CD4-positive, alpha-beta T cell (primary cell): ENCODE measurements around the gene CD300A. TPM values are rescaled to one million over a fixed set of nuclear protein-coding genes. Genes with fewer than 3 reads are reported as not detected.

Experiments
- ATAC-seq: fragments of 200-7000 bp; cut with Tn5 transposase; one replicate; pipeline ENCODE4 v1.10.0; 2022; ENCODE audit warnings: mild to moderate bottlenecking; ENCODE audit not compliant: poor library complexity
- CTCF ChIA-PET: fragments of 350-600 bp; sonication (Branson Sonifier 250); formaldehyde crosslinking; loops from one replicate; lab custom pipeline; 2021; ENCODE audit warnings: antibody characterized with exemption, inconsistent platforms; lab: Charles Lee
- POLR2A ChIA-PET: fragments of 350-600 bp; sonication (Branson Sonifier 250); formaldehyde crosslinking; loops from one replicate; lab custom pipeline; 2021; ENCODE audit warnings: antibody characterized with exemption, inconsistent platforms; lab: Charles Lee
- DNase-seq, 14 experiments: peaks; one replicate each; pipeline ENCODE4 v3.0.0-alpha.2; 2013 to 2020; ENCODE audit warnings: mixed read lengths in 2 of 14
- H3K27ac ChIP-seq, 2 donors: one replicate each; pipeline versions ENCODE4 v1.5.1 to v1.7.0; 2013; ENCODE audit warnings: low read length in 2 of 2, low read depth in 1 of 2, mild to moderate bottlenecking in 1 of 2
- H3K27me3 ChIP-seq, 2 experiments: 1 replicate in 1 of 2; 2 replicates in 1 of 2; pipeline versions ENCODE4 v1.6.1 to v1.7.0; 2013; ENCODE audit warnings: low read length in 2 of 2, control low read depth in 1 of 2, mild to moderate bottlenecking in 1 of 2, moderate library complexity in 1 of 2; ENCODE audit not compliant: insufficient read depth in 2 of 2, control insufficient read depth in 1 of 2
- H3K36me3 ChIP-seq: one replicate; pipeline ENCODE4 v1.6.1; 2013; ENCODE audit warnings: low read length, control low read depth; ENCODE audit not compliant: insufficient read depth
- H3K4me1 ChIP-seq: one replicate; pipeline ENCODE4 v1.6.1; 2013; ENCODE audit warnings: low read length, control low read depth; ENCODE audit not compliant: insufficient read depth
- H3K4me3 ChIP-seq: one replicate; pipeline ENCODE4 v1.5.1; 2013; ENCODE audit warnings: mild to moderate bottlenecking, low read length, moderate library complexity
- H3K9me3 ChIP-seq, 2 experiments: 1 replicate in 1 of 2; 2 replicates in 1 of 2; pipeline versions ENCODE4 v1.6.1 to v1.7.0; 2013; ENCODE audit warnings: low read length in 2 of 2, mild to moderate bottlenecking in 2 of 2, control low read depth in 1 of 2, moderate library complexity in 1 of 2; ENCODE audit not compliant: control insufficient read depth in 1 of 2, insufficient read depth in 1 of 2
- H3K27ac Mint-ChIP-seq: one replicate; pipeline ENCODE4 v1.8.0; 2020; ENCODE audit warnings: mixed read lengths
- H3K27me3 Mint-ChIP-seq: one replicate; pipeline ENCODE4 v1.8.0; 2021; ENCODE audit warnings: mixed read lengths
- H3K36me3 Mint-ChIP-seq: one replicate; pipeline ENCODE4 v1.8.0; 2021; ENCODE audit warnings: low read depth, mixed read lengths
- H3K4me1 Mint-ChIP-seq: one replicate; pipeline ENCODE4 v1.8.0; 2021; ENCODE audit warnings: low read depth, mixed read lengths
- H3K4me3 Mint-ChIP-seq: one replicate; pipeline ENCODE4 v1.8.0; 2020; ENCODE audit warnings: mild to moderate bottlenecking, mixed read lengths
- H3K9me3 Mint-ChIP-seq: one replicate; pipeline ENCODE4 v1.8.0; 2020; ENCODE audit warnings: mixed read lengths
- intact Hi-C, 2 experiments: fragments of 100-400 bp; cut with DNase I in 1 of 2; cut with micrococcal nuclease in 1 of 2; formaldehyde crosslinking; loops; one replicate each; pipeline versions ENCODE4 v1.15.1 to v1.9.0; 2023 to 2025; cut with DNase I, micrococcal nuclease
- total RNA-seq, 174 experiments: library from RNA in 2 of 174; stranded (reverse) in 2 of 174; gene quantifications; one replicate each; pipeline ENCODE4 v1.2.3 and lab custom pipeline; 2021 to 2026
- TF ChIP-seq, protein P1 (sequence below): fragments of 200-600 bp; IDR thresholded peaks from one replicate; pipeline ENCODE4 v1.8.0; 2022; ENCODE audit warnings: antibody characterized with exemption, mild to moderate bottlenecking

The CD300A gene
- total RNA-seq, 2 experiments from 2014 or later = 1.8 to 2.6 TPM

DNA sequence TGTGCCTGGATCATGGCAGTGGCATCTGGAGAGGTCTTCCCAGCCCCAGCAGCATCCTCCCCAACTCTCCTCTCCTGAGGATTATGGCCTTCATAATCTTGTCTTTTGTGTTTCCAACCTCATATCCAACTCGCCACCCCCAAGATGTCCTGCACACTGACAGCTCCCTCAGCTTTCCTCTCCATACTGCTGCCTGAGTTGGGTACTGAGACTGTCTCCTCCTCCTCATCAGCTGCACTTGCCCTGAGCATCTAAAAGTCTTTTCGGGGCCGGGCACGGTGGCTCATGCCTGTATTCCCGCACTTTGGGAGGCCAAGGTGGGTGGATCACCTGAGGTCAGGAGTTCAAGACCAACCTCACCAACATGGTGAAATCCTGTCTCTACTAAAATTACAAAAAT lies 62.8 kb downstream of the CD300A start:
- TF ChIP-seq, protein P1, sequence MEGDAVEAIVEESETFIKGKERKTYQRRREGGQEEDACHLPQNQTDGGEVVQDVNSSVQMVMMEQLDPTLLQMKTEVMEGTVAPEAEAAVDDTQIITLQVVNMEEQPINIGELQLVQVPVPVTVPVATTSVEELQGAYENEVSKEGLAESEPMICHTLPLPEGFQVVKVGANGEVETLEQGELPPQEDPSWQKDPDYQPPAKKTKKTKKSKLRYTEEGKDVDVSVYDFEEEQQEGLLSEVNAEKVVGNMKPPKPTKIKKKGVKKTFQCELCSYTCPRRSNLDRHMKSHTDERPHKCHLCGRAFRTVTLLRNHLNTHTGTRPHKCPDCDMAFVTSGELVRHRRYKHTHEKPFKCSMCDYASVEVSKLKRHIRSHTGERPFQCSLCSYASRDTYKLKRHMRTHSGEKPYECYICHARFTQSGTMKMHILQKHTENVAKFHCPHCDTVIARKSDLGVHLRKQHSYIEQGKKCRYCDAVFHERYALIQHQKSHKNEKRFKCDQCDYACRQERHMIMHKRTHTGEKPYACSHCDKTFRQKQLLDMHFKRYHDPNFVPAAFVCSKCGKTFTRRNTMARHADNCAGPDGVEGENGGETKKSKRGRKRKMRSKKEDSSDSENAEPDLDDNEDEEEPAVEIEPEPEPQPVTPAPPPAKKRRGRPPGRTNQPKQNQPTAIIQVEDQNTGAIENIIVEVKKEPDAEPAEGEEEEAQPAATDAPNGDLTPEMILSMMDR = no peak
- H3K4me3 Mint-ChIP-seq = no peak overlapping the region
- Histone ChIP-seq H3K27me3 (peaks cover 17% of the 10 kb centered on the region in 2 experiments), H3K36me3 (no peaks in the 10 kb centered on the region), H3K4me3 (no peak overlapping the region), H3K4me1 (no peaks in the 10 kb centered on the region), H3K27ac (no peak overlapping the region), H3K9me3 (no peaks in the 10 kb centered on the region)
- H3K9me3 Mint-ChIP-seq = no peaks in the 10 kb centered on the region
- DNase-seq (peak in 2 of 14 experiments; percentile 6 to 8), ATAC-seq (no peak)
- POLR2A ChIA-PET = no interaction called here
- H3K36me3 Mint-ChIP-seq = no peaks in the 10 kb centered on the region
- H3K27ac Mint-ChIP-seq = no peak overlapping the region
- H3K4me1 Mint-ChIP-seq = peaks cover 5% of the 10 kb centered on the region
- CTCF ChIA-PET = no interaction called here
- intact Hi-C loops = no loop called here
- peaks cover 43% of the 10 kb centered on the region for H3K27me3 Mint-ChIP-seq

DNA sequence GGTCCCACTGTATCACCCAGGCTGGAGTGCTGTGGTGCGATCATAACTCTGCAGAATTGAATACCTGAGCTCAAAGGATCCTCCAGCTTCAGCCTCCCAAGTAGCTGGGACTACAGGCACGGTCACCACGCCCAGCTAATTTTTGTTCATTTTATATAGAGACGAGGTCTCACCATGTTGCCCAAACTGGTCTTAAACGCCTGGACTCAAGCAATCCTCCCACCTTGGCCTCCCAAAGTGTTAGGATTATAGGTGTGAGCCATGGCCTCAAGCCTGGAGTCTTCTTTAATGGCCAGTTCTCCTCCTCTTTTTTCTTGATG lies 64.4 kb downstream of the CD300A start:
- no peaks in the 10 kb centered on the region for H3K9me3 Mint-ChIP-seq
- Histone ChIP-seq H3K4me1 (no peaks in the 10 kb centered on the region), H3K36me3 (no peaks in the 10 kb centered on the region), H3K27ac (no peak overlapping the region), H3K9me3 (no peaks in the 10 kb centered on the region), H3K4me3 (peak overlapping the region; percentile 12), H3K27me3 (peaks cover 21 to 22% of the 10 kb centered on the region in 2 experiments)
- DNase-seq (peak in 1 of 14 experiments; percentile 1), ATAC-seq (no peak)
- H3K36me3 Mint-ChIP-seq = no peaks in the 10 kb centered on the region
- H3K4me3 Mint-ChIP-seq = no peak overlapping the region
- intact Hi-C loops = no loop called here
- ChIA-PET CTCF (no interaction called here), POLR2A (no interaction called here)
- H3K4me1 Mint-ChIP-seq = peaks cover 5% of the 10 kb centered on the region
- no peak overlapping the region for H3K27ac Mint-ChIP-seq
- TF ChIP-seq, protein P1 = no peak
- peaks cover 34% of the 10 kb centered on the region for H3K27me3 Mint-ChIP-seq

DNA sequence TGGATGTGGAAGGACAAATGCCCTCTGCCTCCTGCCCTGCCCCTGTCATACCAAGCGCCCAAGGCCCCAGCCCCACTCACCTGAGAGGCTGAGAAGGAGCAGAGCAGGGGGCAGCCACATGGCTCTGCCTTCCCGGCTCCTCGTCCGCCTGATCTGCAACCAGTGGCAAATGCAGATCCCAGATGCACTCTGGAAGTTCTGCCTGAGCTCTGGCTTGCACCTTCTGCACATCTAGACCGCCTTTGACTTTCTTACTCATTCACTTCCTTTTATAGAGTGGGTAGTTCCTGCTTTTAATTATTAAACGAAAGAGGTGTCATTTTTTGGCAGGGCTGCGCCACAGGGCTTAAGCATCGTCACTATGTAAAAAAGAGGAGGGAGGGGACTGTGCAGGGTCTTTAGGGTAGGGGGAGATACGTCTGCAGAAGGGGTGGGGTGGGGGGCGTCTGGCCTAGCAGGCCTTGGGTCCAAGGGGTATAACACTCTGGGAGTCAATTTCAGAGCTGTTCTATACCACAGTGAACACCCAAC lies 64.9 kb downstream of the CD300A start, which contains the start of gene CD300LB:
Gene CD300LB (minus strand): TSS at position 245 of the 531 bp plus-strand sequence. CDS start 125 bp downstream, at position 120.
- intact Hi-C loops = no loop called here
- peaks cover 5% of the 10 kb centered on the region for H3K4me1 Mint-ChIP-seq
- peak within 1 kb of the TSS; percentile 12 for H3K4me3 ChIP-seq
- ChIA-PET POLR2A (no interaction called here), CTCF (no interaction called here)
- DNase-seq = peak in 4 of 14 experiments; percentile 16 to 29 (median 22)
- TF ChIP-seq, protein P1 = no peak
- no peak within 1 kb of the TSS for H3K4me3 Mint-ChIP-seq
- no peaks in the 10 kb centered on the region for H3K9me3 Mint-ChIP-seq
- H3K9me3 ChIP-seq = no peaks in the 10 kb centered on the region
- no peak within 1 kb of the TSS for H3K27ac Mint-ChIP-seq
- H3K36me3 Mint-ChIP-seq = no peaks in the 10 kb centered on the region
- no peaks in the 10 kb centered on the region for H3K4me1 ChIP-seq
- H3K27me3 Mint-ChIP-seq = peaks cover 32% of the 10 kb centered on the region
- no peak for ATAC-seq
- no peaks in the 10 kb centered on the region for H3K36me3 ChIP-seq
- H3K27me3 ChIP-seq = peaks cover 21 to 22% of the 10 kb centered on the region in 2 experiments
- H3K27ac ChIP-seq = no peak within 1 kb of the TSS
